RWPE2 (cell line): ENCODE measurements around the gene TENT4B.

Experiments
- ATAC-seq: fragments of 200-7000 bp; cut with Tn5 transposase; 3 replicates; pipeline ENCODE4 v1.9.1; 2021; ENCODE audit warnings: low read depth
- DNase-seq: peaks from one replicate; pipeline ENCODE4 v3.0.0-alpha.2; 2020; ENCODE audit warnings: low spot score
- H3K27ac ChIP-seq: fragments of 450-650 bp; 2 replicates; pipeline ENCODE4 v1.5.1; 2017; ENCODE audit warnings: mild to moderate bottlenecking; ENCODE audit not compliant: poor library complexity, severe bottlenecking
- H3K27me3 ChIP-seq: fragments of 250-450 bp; sonication (Bioruptor Pico); 2 replicates; pipeline ENCODE4 v1.5.1; 2021; ENCODE audit warnings: mild to moderate bottlenecking, moderate library complexity; ENCODE audit not compliant: insufficient read depth, poor library complexity, severe bottlenecking
- H3K36me3 ChIP-seq: fragments of 250-450 bp; sonication (Bioruptor Pico); 2 replicates; pipeline ENCODE4 v1.5.1; 2020; ENCODE audit warnings: low read depth, mild to moderate bottlenecking, moderate library complexity
- H3K4me1 ChIP-seq: fragments of 250-450 bp; sonication (Bioruptor Pico); 2 replicates; pipeline ENCODE4 v1.5.1; 2021; ENCODE audit warnings: mild to moderate bottlenecking, moderate library complexity; ENCODE audit not compliant: insufficient read depth, poor library complexity, severe bottlenecking
- H3K4me3 ChIP-seq: fragments of 250-450 bp; sonication (Bioruptor Pico); 2 replicates; pipeline ENCODE4 v1.5.1; 2021; ENCODE audit warnings: mild to moderate bottlenecking, moderate library complexity; ENCODE audit not compliant: severe bottlenecking
- H3K9me3 ChIP-seq: fragments of 250-450 bp; sonication (Bioruptor Pico); 2 replicates; pipeline ENCODE4 v1.5.1; 2021; ENCODE audit warnings: mild to moderate bottlenecking, moderate library complexity; ENCODE audit not compliant: severe bottlenecking
- CTCF ChIP-seq: fragments of 450-650 bp; IDR thresholded peaks from one replicate; pipeline ENCODE4 v1.5.1; 2017; ENCODE audit warnings: mild to moderate bottlenecking, moderate library complexity; ENCODE audit not compliant: poor library complexity, severe bottlenecking

The TENT4B gene

DNA sequence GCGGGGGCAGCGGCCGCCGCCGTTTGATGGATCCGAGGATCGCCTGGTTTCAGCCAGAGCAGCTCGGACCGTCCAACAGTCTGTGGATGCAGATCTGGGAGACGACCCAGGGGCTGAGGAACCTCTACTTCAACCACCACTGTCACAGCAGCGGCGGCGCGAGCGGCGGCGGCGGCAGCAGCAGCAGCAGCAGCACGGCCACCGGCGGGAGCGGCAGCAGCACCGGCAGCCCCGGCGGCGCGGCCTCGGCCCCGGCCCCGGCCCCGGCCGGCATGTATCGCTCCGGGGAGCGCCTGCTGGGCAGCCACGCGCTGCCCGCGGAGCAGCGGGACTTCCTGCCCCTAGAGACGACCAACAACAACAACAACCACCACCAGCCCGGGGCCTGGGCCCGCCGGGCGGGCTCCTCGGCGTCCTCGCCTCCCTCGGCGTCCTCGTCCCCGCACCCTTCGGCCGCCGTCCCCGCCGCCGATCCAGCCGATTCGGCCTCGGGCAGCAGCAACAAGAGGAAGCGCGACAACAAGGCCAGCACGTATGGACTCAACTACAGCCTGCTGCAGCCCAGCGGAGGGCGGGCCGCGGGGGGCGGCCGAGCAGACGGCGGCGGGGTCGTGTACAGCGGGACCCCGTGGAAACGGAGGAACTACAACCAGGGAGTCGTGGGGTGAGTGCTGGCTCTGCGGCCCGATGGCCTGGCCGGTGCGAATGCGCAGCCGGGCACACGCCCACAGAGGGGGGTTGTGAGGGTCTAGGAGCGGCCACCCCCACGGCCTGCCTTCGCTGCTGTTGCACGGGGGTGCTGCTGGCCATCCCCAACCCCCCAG, 702 bp downstream of the TENT4B start:
- no peaks in the 10 kb centered on the region for H3K27me3 ChIP-seq
- no peaks in the 10 kb centered on the region for H3K9me3 ChIP-seq
- peak overlapping the region; percentile 83 for H3K4me3 ChIP-seq
- H3K27ac ChIP-seq = peak overlapping the region; percentile 65
- H3K36me3 ChIP-seq = no peaks in the 10 kb centered on the region; the same call in 1 of the 2 replicates
- DNase-seq (no peak), ATAC-seq (peak; percentile 16; the same call in 1 of the 3 replicates)
- H3K4me1 ChIP-seq = peaks cover 4% of the 10 kb centered on the region
- TF ChIP-seq CTCF = no peak

DNA sequence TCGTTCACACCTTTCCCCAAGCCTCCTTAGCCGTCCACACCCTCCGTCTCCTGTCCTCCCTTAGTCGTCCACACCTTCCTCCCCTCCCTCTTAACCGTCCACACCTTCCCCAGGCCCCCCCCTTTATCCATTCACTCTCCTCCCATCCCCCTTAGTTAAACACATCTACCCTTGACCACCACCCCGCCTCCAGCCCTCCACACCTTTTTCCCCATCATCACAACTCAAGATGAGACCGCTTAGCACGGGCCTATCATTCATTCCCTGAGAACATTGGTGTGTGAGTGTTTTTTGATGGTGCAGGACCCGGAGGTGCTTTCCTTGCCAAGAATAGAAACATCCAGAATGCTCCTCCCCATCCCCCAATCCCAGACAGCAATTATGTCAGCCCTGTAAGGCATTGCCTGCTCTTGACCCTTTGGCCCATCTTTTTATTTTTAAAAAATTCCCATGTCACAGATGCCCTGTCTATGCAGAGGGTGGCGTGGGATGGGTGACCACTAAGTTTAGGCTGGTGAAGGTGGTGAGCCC, 1.4 kb downstream of the TENT4B start:
- peak overlapping the region; percentile 83 for H3K4me3 ChIP-seq
- peaks cover 4% of the 10 kb centered on the region for H3K4me1 ChIP-seq
- TF ChIP-seq CTCF = no peak
- DNase-seq = no peak
- H3K27me3 ChIP-seq = no peaks in the 10 kb centered on the region
- peak; percentile 2; the same call in 1 of the 3 replicates for ATAC-seq
- no peaks in the 10 kb centered on the region; the same call in 1 of the 2 replicates for H3K36me3 ChIP-seq
- H3K27ac ChIP-seq = peak overlapping the region; percentile 65
- no peaks in the 10 kb centered on the region for H3K9me3 ChIP-seq

DNA sequence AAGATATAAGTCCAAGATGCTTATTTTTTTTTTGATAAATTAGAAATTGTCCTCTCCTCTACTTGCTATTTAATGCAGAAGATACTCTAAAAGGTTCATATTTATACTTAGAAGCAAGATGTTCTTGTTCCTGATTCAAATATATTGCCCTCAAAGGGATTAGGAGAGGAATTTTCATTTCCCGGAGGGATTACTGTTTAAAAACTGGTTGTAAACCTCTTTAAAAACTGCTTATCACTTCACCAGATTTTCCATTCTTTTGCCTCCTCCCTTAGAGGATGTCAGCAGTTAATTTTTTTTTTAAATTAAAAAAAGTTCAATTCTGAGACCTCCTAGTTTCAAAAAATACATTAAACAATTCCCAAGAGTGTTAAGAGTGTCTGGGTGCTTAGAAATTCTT, 2.8 kb downstream of the TENT4B start:
- H3K27ac ChIP-seq = no peak overlapping the region
- TF ChIP-seq CTCF = no peak
- no peak for DNase-seq
- H3K36me3 ChIP-seq = no peaks in the 10 kb centered on the region; the same call in 1 of the 2 replicates
- peaks cover 4% of the 10 kb centered on the region for H3K4me1 ChIP-seq
- ATAC-seq = no peak
- no peak overlapping the region for H3K4me3 ChIP-seq
- no peaks in the 10 kb centered on the region for H3K27me3 ChIP-seq
- H3K9me3 ChIP-seq = no peaks in the 10 kb centered on the region

- H3K27ac ChIP-seq = no peak overlapping the region
- peaks cover 4% of the 10 kb centered on the region for H3K4me1 ChIP-seq
- H3K9me3 ChIP-seq = no peaks in the 10 kb centered on the region
- H3K36me3 ChIP-seq = no peaks in the 10 kb centered on the region; the same call in 1 of the 2 replicates
- no peak overlapping the region for H3K4me3 ChIP-seq
- DNase-seq (no peak), ATAC-seq (no peak)
- no peaks in the 10 kb centered on the region for H3K27me3 ChIP-seq
- TF ChIP-seq CTCF = no peak
These were observed 3.5 kb downstream of the TENT4B start for GRCh38 chr16:50156590-50156989.
